Gastroesophageal sphincter (tissue), 4 donors: ENCODE measurements around the gene SPAG16. TPM values are rescaled to one million over a fixed set of nuclear protein-coding genes. Genes with fewer than 3 reads are reported as not detected.

Experiments
- ATAC-seq: fragments of 150-250 bp; one replicate; pipeline ENCODE4 v1.9.1; 2016; ENCODE audit warnings: mild to moderate bottlenecking, moderate library complexity
- H3K27ac ChIP-seq, 4 donors: fragments of 200-600 bp; sonication (generic) in 3 of 4; 1 replicate in 3 of 4; 2 replicates in 1 of 4; pipeline ENCODE4 v1.5.1; 2016 to 2019
- H3K27me3 ChIP-seq: fragments of 200-600 bp; sonication (generic); one replicate; pipeline ENCODE4 v1.5.1; 2019
- H3K36me3 ChIP-seq, 2 donors: fragments of 200-600 bp; sonication (generic); one replicate each; pipeline ENCODE4 v1.5.1; 2019; ENCODE audit warnings: control low read depth in 1 of 2
- H3K4me1 ChIP-seq, 3 donors: fragments of 200-600 bp; sonication (generic); 1 replicate in 2 of 3; 2 replicates in 1 of 3; pipeline ENCODE4 v1.5.1; 2016 to 2019; ENCODE audit warnings: control low read depth in 2 of 3
- H3K4me3 ChIP-seq, 2 donors: fragments of 200-600 bp; sonication (generic); one replicate each; pipeline ENCODE4 v1.5.1; 2019; ENCODE audit warnings: mild to moderate bottlenecking in 1 of 2, moderate library complexity in 1 of 2
- H3K9me3 ChIP-seq, 3 donors: fragments of 200-600 bp; sonication (generic); one replicate each; pipeline ENCODE4 v1.5.1; 2017 to 2019; ENCODE audit warnings: control low read depth in 2 of 3
- CTCF ChIP-seq, 4 experiments: fragments of 200-600 bp in 2 of 4; fragments of 450-650 bp in 2 of 4; sonication (generic) in 1 of 4; IDR thresholded peaks; one replicate each; pipeline ENCODE4 v1.5.1; 2017 to 2019; ENCODE audit warnings: antibody characterized with exemption in 4 of 4, mild to moderate bottlenecking in 2 of 4, moderate library complexity in 2 of 4
- EP300 ChIP-seq: sonication (generic); formaldehyde crosslinking; IDR thresholded peaks from one replicate; pipeline ENCODE4 v1.6.1; 2017; ENCODE audit warnings: antibody characterized with exemption, mild to moderate bottlenecking
- POLR2A ChIP-seq, 2 donors: fragments of 450-650 bp; IDR thresholded peaks; one replicate each; pipeline ENCODE4 v1.6.1; 2017; ENCODE audit warnings: antibody characterized with exemption in 2 of 2, mild to moderate bottlenecking in 2 of 2, moderate library complexity in 1 of 2
- POLR2AphosphoS5 ChIP-seq: sonication (generic); formaldehyde crosslinking; IDR thresholded peaks from one replicate; pipeline ENCODE4 v1.6.1; 2017; ENCODE audit warnings: antibody characterized with exemption
- WGBS, 2 donors: methylation state at CpG; one replicate each; pipeline ENCODE4 v1.1.5; 2018; ENCODE audit warnings: low coverage in 1 of 2; 5-methylcytosine and 5-hydroxymethylcytosine counted together
- total RNA-seq, 4 donors: library from RNA; depleted of rRNA; stranded (reverse); fragments of >200 nt; gene quantifications; one replicate each; pipeline ENCODE4 v1.1.0, GENCODE V29; 2016

SPAG16 gene
- total RNA-seq, 4 donors from 2014 or later = 28.9 to 39.8 (median 36.7) TPM

GRCh38 chr2:213279116-213279620, 5.1 kb upstream of the SPAG16 start:
- H3K27me3 ChIP-seq = no peaks in the 10 kb centered on the region
- no peak overlapping the region for H3K4me3 ChIP-seq
- 17 to 77% methylated on average over 1 of the region's 1 CpG for WGBS, 2 donors
- H3K27ac ChIP-seq = no peak overlapping the region
- ATAC-seq = no peak
- TF ChIP-seq CTCF (IDR thresholded peaks at IDR 0.05) (no peak), EP300 (no peak), POLR2A (IDR thresholded peaks at IDR 0.05) (no peak)
- peaks cover 0 to 8% (median 0%) of the 10 kb centered on the region in 3 donors for H3K4me1 ChIP-seq
- H3K9me3 ChIP-seq = peaks cover 0 to 15% (median 0%) of the 10 kb centered on the region in 3 donors
- H3K36me3 ChIP-seq = no peaks in the 10 kb centered on the region

GRCh38 chr2:213279971-213280370, 4.3 kb upstream of the SPAG16 start:
- H3K4me1 ChIP-seq = peaks cover 0 to 12% (median 0%) of the 10 kb centered on the region in 3 donors
- 80% methylated on average over 1 of the region's 1 CpG for WGBS, 2 donors
- no peak for ATAC-seq
- peaks cover 0 to 15% (median 0%) of the 10 kb centered on the region in 3 donors for H3K9me3 ChIP-seq
- H3K4me3 ChIP-seq = no peak overlapping the region
- no peak overlapping the region for H3K27ac ChIP-seq
- H3K27me3 ChIP-seq = no peaks in the 10 kb centered on the region
- no peak for TF ChIP-seq POLR2A (IDR thresholded peaks at IDR 0.05)
- no peak for TF ChIP-seq EP300
- TF ChIP-seq CTCF (IDR thresholded peaks at IDR 0.05) = no peak
- H3K36me3 ChIP-seq = no peaks in the 10 kb centered on the region

- no peak for ATAC-seq
- H3K4me1 ChIP-seq = peaks cover 0 to 23% (median 8%) of the 10 kb centered on the region in 3 donors
- H3K9me3 ChIP-seq = peaks cover 0 to 15% (median 0%) of the 10 kb centered on the region in 3 donors
- no peak overlapping the region for H3K27ac ChIP-seq
- TF ChIP-seq POLR2AphosphoS5 (no peak), POLR2A (IDR thresholded peaks at IDR 0.05) (no peak), CTCF (IDR thresholded peaks at IDR 0.05) (no peak), EP300 (no peak)
- no peaks in the 10 kb centered on the region for H3K36me3 ChIP-seq
- 48 to 55% methylated on average over 1 of the region's 1 CpG for WGBS, 2 donors
- H3K27me3 ChIP-seq = no peaks in the 10 kb centered on the region
- H3K4me3 ChIP-seq = no peak overlapping the region
Measured at GRCh38 chr2:213281156-213281555, 3.1 kb upstream of the SPAG16 start.

GRCh38 chr2:213285404-213285803, 1.1 kb downstream of the SPAG16 start:
- Histone ChIP-seq H3K4me1 (peaks cover 0 to 29% (median 8%) of the 10 kb centered on the region in 3 donors), H3K9me3 (no peaks in the 10 kb centered on the region), H3K4me3 (peak overlapping the region in 1 of 2 donors; percentile 60), H3K27ac (no peak overlapping the region), H3K27me3 (no peaks in the 10 kb centered on the region), H3K36me3 (no peaks in the 10 kb centered on the region)
- TF ChIP-seq POLR2A (IDR thresholded peaks at IDR 0.05) (no peak), EP300 (no peak), CTCF (IDR thresholded peaks at IDR 0.05) (no peak), POLR2AphosphoS5 (no peak)
- no peak for ATAC-seq
- 72 to 78% methylated on average over 4 to 5 of the region's 5 CpGs for WGBS, 2 donors

- Histone ChIP-seq H3K4me1 (peaks cover 0 to 33% (median 8%) of the 10 kb centered on the region in 3 donors), H3K4me3 (no peak overlapping the region), H3K36me3 (no peaks in the 10 kb centered on the region), H3K9me3 (no peaks in the 10 kb centered on the region), H3K27me3 (no peaks in the 10 kb centered on the region), H3K27ac (no peak overlapping the region)
- ATAC-seq = no peak
- WGBS, 2 donors = 55 to 56% methylated on average over 1 of the region's 1 CpG
- TF ChIP-seq POLR2AphosphoS5 = no peak
- TF ChIP-seq EP300 = no peak
- no peak for TF ChIP-seq POLR2A (IDR thresholded peaks at IDR 0.05)
- TF ChIP-seq CTCF (IDR thresholded peaks at IDR 0.05) = no peak
Measured at GRCh38 chr2:213286161-213286560, 1.9 kb downstream of the SPAG16 start.
